Effector memory CD8-positive, alpha-beta T cell (primary cell): ENCODE results near the gene SPNS2.

Experiments used
- ATAC-seq: fragments of 150-1000 bp; cut with Tn5 transposase; replicated peaks from 2 replicates; pipeline ENCODE4 v1.10.0; 2021; ENCODE audit warnings: mild to moderate bottlenecking, moderate library complexity
- DNase-seq, 3 experiments: peaks; one replicate each; pipeline ENCODE4 v3.0.0; 2021
- H3K27ac Mint-ChIP-seq, 2 donors: one replicate each; pipeline ENCODE4 v1.8.0; 2022; ENCODE audit warnings: mild to moderate bottlenecking in 2 of 2, mixed read lengths in 2 of 2, moderate library complexity in 2 of 2
- H3K27me3 Mint-ChIP-seq, 2 donors: one replicate each; pipeline ENCODE4 v1.8.0; 2022; ENCODE audit warnings: mixed read lengths in 2 of 2
- H3K36me3 Mint-ChIP-seq: one replicate; pipeline ENCODE4 v1.8.0; 2022; ENCODE audit warnings: mild to moderate bottlenecking, moderate library complexity, mixed read lengths; ENCODE audit not compliant: insufficient read depth
- H3K4me1 Mint-ChIP-seq, 2 donors: one replicate each; pipeline ENCODE4 v1.8.0; 2022; ENCODE audit warnings: low read depth in 2 of 2, mixed read lengths in 2 of 2
- H3K4me3 Mint-ChIP-seq, 2 donors: one replicate each; pipeline ENCODE4 v1.8.0; 2022; ENCODE audit warnings: mild to moderate bottlenecking in 2 of 2, mixed read lengths in 2 of 2, moderate library complexity in 2 of 2
- H3K9me3 Mint-ChIP-seq, 2 donors: one replicate each; pipeline ENCODE4 v1.8.0; 2022; ENCODE audit warnings: mixed read lengths in 2 of 2

The SPNS2 gene

GRCh38 chr17:4536742-4537411 lies 38.2 kb downstream of the SPNS2 start:
- ATAC-seq (no peak), DNase-seq (no peak)
- Mint-ChIP-seq H3K36me3 (peaks cover 21% of the 10 kb centered on the region), H3K9me3 (no peaks in the 10 kb centered on the region), H3K4me3 (no peak overlapping the region), H3K27me3 (peaks cover 0 to 9% of the 10 kb centered on the region in 2 donors), H3K27ac (peak overlapping the region; percentile 5 to 67), H3K4me1 (peaks cover 0 to 8% of the 10 kb centered on the region in 2 donors)

DNA sequence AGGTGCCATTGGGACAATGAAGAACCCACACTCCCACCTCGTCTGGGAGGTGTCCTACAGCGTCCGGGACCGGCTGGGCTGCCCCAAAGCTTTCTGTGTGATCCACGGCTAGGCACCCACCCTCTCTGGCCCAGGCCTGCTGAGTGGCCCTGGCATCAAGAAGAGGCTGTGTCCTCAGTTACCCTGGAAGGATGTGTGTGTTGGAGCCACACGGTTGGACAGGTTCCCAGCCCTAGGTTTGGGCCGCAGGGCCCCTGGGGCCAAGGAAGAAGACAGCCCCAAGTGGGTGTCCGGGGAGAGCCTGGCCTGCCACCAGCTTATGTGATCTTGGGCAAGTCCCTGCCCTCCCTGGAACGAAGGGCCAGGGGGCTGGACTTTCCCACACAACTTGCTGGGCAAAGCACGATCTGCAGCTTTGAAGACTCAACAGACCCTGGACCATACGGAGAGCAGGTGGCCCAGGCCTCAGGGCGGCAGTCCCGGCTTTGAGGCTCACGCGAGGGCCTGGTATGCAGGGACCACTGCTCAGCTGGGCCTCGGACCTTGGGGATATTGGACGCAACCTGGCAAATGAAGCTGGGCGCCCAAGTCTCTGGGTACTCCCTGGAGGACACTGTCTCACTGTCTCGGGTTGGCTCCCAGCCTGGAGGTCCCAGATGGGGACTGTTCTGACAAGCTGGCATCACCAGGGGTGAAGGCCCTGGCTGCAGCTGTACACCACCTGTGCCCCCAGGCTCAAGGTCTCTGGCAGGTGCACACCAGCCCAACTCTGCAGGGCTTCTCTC lies 39.0 kb downstream of the SPNS2 start:
- no peak for DNase-seq
- Mint-ChIP-seq H3K4me3 (no peak overlapping the region), H3K27ac (peak overlapping the region in 1 of 2 donors; percentile 5), H3K27me3 (peaks cover 0 to 9% of the 10 kb centered on the region in 2 donors), H3K36me3 (peaks cover 25% of the 10 kb centered on the region), H3K4me1 (peaks cover 0 to 8% of the 10 kb centered on the region in 2 donors), H3K9me3 (no peaks in the 10 kb centered on the region)
- no peak for ATAC-seq

DNA sequence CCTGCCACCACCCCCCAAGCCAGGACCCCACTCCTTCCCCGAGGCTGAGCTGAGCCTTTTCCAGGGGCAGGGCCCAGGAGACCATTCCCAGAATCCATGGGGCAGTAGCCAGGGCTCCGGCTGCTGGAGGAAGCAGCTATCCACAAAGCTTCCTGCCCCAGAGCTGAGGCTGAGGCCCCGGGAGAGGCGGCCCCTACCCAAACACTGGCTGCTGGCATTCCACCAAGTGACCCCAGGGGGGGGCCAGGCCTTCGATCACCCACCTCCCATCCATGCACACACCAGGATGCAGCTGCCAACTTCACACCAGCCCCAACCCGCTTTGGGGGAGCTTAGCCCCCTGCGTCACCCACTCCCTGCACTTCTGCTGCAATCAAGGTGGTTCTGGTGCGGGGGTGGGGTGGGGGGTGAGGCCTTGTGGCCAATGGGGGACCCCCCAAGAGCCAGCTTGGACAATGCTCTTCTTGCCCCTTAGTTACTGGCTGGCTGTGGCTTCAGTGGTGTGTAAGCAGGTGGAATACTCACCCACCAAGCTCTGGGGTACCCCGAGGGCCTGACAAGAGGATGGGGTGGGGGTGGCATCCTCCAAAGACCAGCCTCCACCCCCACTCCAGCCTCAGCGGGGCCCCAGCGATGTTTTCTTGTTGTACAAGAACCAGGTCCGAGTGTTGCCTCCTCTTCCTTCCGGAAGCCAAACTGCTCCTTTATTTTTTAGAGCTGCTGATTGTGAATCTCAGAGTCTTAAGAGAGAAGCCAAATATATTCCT lies 39.7 kb downstream of the SPNS2 start:
- Mint-ChIP-seq H3K36me3 (peaks cover 23% of the 10 kb centered on the region), H3K27me3 (peaks cover 0 to 5% of the 10 kb centered on the region in 2 donors), H3K27ac (no peak overlapping the region), H3K9me3 (no peaks in the 10 kb centered on the region), H3K4me1 (peaks cover 0 to 6% of the 10 kb centered on the region in 2 donors), H3K4me3 (no peak overlapping the region)
- DNase-seq (no peak), ATAC-seq (no peak)

GRCh38 chr17:4539025-4539424 lies 40.3 kb downstream of the SPNS2 start:
- Mint-ChIP-seq H3K4me1 (peaks cover 0 to 5% of the 10 kb centered on the region in 2 donors), H3K27ac (no peak overlapping the region), H3K36me3 (peaks cover 24% of the 10 kb centered on the region), H3K9me3 (no peaks in the 10 kb centered on the region), H3K4me3 (no peak overlapping the region), H3K27me3 (no peaks in the 10 kb centered on the region)
- ATAC-seq, result no peak
- DNase-seq, result no peak

GRCh38 chr17:4539576-4540223 lies 41.0 kb downstream of the SPNS2 start:
- no peaks in the 10 kb centered on the region for H3K9me3 Mint-ChIP-seq
- DNase-seq, result no peak
- no peaks in the 10 kb centered on the region for H3K27me3 Mint-ChIP-seq
- no peak for ATAC-seq
- H3K4me3 Mint-ChIP-seq, result no peak overlapping the region
- peaks cover 25% of the 10 kb centered on the region for H3K36me3 Mint-ChIP-seq
- H3K27ac Mint-ChIP-seq, result no peak overlapping the region
- peaks cover 0 to 2% of the 10 kb centered on the region in 2 donors for H3K4me1 Mint-ChIP-seq

- no peaks in the 10 kb centered on the region for H3K9me3 Mint-ChIP-seq
- peaks cover 0 to 2% of the 10 kb centered on the region in 2 donors for H3K4me1 Mint-ChIP-seq
- DNase-seq (no peak), ATAC-seq (no peak)
- H3K27me3 Mint-ChIP-seq, result no peaks in the 10 kb centered on the region
- H3K4me3 Mint-ChIP-seq, result no peak overlapping the region
- peak overlapping the region in 1 of 2 donors; percentile 38 for H3K27ac Mint-ChIP-seq
- peaks cover 25% of the 10 kb centered on the region for H3K36me3 Mint-ChIP-seq
Measured at GRCh38 chr17:4540224-4540651, 41.6 kb downstream of the SPNS2 start.

DNA sequence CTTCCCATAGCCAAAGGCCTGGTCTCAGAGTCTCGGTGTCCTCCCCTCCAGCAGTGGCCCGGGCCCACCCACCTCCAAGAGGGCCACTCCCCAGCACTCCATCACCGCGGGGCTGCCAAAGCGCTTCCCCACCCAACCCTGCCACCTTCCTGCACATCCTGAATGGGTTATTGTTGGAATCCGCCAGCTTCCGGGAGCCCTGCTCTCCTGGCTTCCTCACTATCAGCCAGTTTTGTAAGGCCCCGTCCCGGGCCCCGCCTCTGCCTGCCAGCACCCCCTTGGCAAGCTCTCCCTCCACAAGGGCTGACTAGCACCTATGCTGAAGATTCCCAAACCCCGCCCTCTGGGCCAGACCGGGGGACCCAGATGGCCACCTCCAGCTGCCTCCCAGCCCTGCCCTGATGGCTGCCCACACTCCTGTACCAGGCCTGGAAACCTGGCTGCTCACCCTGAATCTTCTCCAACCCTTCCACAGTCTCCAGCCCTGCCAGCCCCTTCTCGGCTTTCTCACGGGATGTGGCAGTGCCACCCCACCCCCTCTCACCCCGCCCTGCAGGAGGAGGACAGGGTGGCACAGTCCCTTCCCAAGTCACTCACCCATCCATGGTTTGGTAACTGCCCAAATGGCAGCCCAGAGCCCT lies 42.1 kb downstream of the SPNS2 start:
- H3K36me3 Mint-ChIP-seq, result peaks cover 27% of the 10 kb centered on the region
- H3K4me3 Mint-ChIP-seq, result no peak overlapping the region
- ATAC-seq (no peak), DNase-seq (no peak)
- peak overlapping the region in 1 of 2 donors; percentile 38 for H3K27ac Mint-ChIP-seq
- H3K4me1 Mint-ChIP-seq, result no peaks in the 10 kb centered on the region
- H3K27me3 Mint-ChIP-seq, result no peaks in the 10 kb centered on the region
- H3K9me3 Mint-ChIP-seq, result no peaks in the 10 kb centered on the region

DNA sequence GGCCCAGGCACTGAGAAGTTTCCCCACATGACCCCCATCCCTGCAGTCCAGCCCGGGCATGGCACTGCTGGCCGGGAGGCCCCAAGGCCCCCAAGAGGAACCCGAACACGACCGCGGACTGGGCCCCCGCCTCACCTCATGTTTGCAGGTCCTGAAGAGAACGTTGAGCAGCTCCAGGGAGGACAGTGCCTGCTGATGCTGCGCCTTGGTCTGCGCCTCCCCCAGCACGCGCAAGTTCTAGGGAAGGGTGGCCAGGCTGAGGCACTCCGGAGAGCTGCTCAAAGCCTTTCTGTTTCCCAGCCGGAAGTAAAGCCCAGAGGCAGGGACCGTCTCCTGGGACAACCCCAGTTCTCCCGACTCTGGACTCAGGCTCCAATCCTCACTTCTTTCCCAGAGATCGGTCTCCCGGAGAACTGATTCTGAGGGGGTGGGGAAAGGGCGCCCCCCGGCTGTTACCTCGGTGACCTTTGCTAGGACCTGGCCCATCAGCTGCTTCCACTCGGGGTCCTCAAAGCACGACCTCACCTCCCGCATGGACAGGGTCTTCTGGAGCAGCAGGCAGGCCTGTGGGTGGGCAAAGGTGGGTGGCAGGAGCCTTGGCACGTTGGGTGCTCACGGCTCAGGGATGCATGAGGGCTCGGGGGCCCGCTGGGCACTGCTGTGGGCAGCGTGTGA lies 42.8 kb downstream of the SPNS2 start:
- Mint-ChIP-seq H3K27me3 (no peaks in the 10 kb centered on the region), H3K27ac (peak overlapping the region in 1 of 2 donors; percentile 66), H3K4me1 (no peaks in the 10 kb centered on the region), H3K36me3 (peaks cover 33% of the 10 kb centered on the region), H3K9me3 (no peaks in the 10 kb centered on the region), H3K4me3 (no peak overlapping the region)
- ATAC-seq (no peak), DNase-seq (no peak)

GRCh38 chr17:4542003-4542725 lies 43.5 kb downstream of the SPNS2 start:
- no peak for ATAC-seq
- H3K4me1 Mint-ChIP-seq, result no peaks in the 10 kb centered on the region
- peak overlapping the region in 1 of 2 donors; percentile 66 for H3K27ac Mint-ChIP-seq
- no peaks in the 10 kb centered on the region for H3K9me3 Mint-ChIP-seq
- no peaks in the 10 kb centered on the region for H3K27me3 Mint-ChIP-seq
- no peak for DNase-seq
- no peak overlapping the region for H3K4me3 Mint-ChIP-seq
- H3K36me3 Mint-ChIP-seq, result peaks cover 40% of the 10 kb centered on the region

GRCh38 chr17:4542726-4543191 lies 44.1 kb downstream of the SPNS2 start:
- Mint-ChIP-seq H3K4me3 (no peak overlapping the region), H3K27ac (no peak overlapping the region), H3K4me1 (no peaks in the 10 kb centered on the region), H3K27me3 (no peaks in the 10 kb centered on the region), H3K36me3 (peaks cover 45% of the 10 kb centered on the region), H3K9me3 (no peaks in the 10 kb centered on the region)
- no peak for DNase-seq
- no peak for ATAC-seq

DNA sequence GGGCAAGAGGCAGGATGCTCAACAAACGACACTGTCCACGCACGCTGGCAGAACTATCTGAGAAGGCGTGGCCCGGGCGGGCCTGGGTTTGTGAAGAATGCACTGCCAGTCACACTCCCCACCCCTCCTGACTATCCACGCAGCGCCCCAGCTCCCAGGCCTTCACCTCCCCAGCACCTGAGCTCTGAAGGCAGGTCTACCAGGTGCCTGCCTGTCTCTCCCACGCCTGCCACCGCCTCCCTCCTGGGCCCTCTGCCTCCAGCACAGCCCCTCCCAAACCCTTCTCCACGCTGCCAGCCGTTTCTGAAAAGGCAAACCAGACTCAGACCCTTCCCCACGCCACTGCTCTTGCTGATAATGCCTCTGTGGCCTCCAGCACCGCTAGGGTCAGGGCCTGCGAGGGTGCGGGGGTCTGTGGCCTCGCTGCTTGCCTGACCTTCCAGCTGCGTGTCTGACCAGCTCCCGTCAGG lies 44.9 kb downstream of the SPNS2 start:
- no peak for ATAC-seq
- Mint-ChIP-seq H3K4me1 (no peaks in the 10 kb centered on the region), H3K27me3 (no peaks in the 10 kb centered on the region)

More for the DNA sequence above, 44.9 kb downstream of the SPNS2 start:
- no peak overlapping the region for H3K4me3 Mint-ChIP-seq
- DNase-seq, result no peak
- no peak overlapping the region for H3K27ac Mint-ChIP-seq
- H3K9me3 Mint-ChIP-seq, result no peaks in the 10 kb centered on the region
- H3K36me3 Mint-ChIP-seq, result peaks cover 45% of the 10 kb centered on the region
